ENCODE data around the gene PPRC1.
"Not testable (repeated sequence)": the region's sequence is repeated elsewhere in the genome, so short reads cannot be mapped to it uniquely, and the experiment has no call there.

Gene PPRC1

GRCh38 chr10:102185811-102186527 is 53.1 kb downstream of the PPRC1 start:
- Histone ChIP-seq H3F3A (ENCODE audit: insufficient read depth, low read length) (peaks cover 20% of the 10 kb centered on the region), H3K79me2 (ENCODE audit: low read length) (no peaks in the 10 kb centered on the region), H3K9me2 (replicated peaks; ENCODE audit: insufficient read depth, low read length) (no peaks in the 10 kb centered on the region), H3K27me3 (replicated peaks; ENCODE audit: insufficient read depth, low read length) (no peaks in the 10 kb centered on the region), H3K9me3 (replicated peaks; ENCODE audit: insufficient read depth, low read length) (no peaks in the 10 kb centered on the region), H3K4me2 (ENCODE audit: low read depth, low read length) (no peak overlapping the region), H2AFZ (ENCODE audit: low read length) (no peak overlapping the region), H3K36me3 (replicated peaks; ENCODE audit: insufficient read depth, low read length) (no peaks in the 10 kb centered on the region), H3K9ac (ENCODE audit: low read length) (no peak overlapping the region), H4K20me1 (ENCODE audit: insufficient read depth, low read length) (no peaks in the 10 kb centered on the region), H3K27ac (ENCODE audit: low read length) (no peak overlapping the region), H3K4me1 (ENCODE audit: low read length) (peaks cover 16% of the 10 kb centered on the region), H3K4me3 (ENCODE audit: low read length) (no peak overlapping the region)
- DNase-seq, result no peak
- TF ChIP-seq, protein P1, sequence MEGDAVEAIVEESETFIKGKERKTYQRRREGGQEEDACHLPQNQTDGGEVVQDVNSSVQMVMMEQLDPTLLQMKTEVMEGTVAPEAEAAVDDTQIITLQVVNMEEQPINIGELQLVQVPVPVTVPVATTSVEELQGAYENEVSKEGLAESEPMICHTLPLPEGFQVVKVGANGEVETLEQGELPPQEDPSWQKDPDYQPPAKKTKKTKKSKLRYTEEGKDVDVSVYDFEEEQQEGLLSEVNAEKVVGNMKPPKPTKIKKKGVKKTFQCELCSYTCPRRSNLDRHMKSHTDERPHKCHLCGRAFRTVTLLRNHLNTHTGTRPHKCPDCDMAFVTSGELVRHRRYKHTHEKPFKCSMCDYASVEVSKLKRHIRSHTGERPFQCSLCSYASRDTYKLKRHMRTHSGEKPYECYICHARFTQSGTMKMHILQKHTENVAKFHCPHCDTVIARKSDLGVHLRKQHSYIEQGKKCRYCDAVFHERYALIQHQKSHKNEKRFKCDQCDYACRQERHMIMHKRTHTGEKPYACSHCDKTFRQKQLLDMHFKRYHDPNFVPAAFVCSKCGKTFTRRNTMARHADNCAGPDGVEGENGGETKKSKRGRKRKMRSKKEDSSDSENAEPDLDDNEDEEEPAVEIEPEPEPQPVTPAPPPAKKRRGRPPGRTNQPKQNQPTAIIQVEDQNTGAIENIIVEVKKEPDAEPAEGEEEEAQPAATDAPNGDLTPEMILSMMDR (IDR thresholded peaks at IDR 0.05; ENCODE audit: low read length), result no peak
- TF ChIP-seq EZH2 (optimal IDR thresholded peaks at IDR 0.05; ENCODE audit: low read depth, low read length), result no peak
- no peak for TF ChIP-seq EZH2phosphoT487 (IDR thresholded peaks at IDR 0.05; ENCODE audit: low read length)

DNA sequence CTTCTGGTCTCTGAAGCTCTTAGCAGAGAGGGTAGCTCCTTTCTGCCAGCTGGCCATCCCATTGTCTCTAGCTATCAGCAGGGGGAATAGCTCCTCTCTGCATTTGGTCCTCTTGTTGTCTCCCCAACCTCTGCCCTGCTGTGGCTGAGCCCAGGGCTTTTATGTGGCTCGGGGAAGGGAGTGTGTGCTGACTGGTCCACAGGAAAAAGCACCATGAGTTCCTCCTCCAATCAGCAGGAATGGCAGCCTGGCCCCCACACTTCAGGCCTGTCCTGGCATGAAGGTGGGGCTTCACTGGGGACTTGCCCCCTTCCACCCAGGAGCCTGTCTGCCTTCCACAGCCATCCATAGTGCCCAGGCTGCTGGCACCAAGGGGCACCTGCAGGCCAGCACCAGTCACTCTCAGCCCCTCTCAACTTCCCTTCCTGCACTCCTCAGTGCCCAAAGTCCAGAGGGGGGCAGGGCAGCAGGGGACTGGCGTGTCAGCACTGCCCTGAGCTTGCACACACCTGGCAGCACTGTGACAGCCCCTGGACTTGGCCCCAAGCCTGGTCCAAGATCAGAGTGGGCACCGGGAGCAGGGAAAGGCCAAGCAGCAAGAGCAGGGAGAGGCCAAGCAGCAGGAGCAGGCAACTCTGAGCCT is 55.6 kb downstream of the PPRC1 start:
- H3K27ac ChIP-seq (ENCODE audit: low read length), result peak overlapping the region; percentile 89
- no peaks in the 10 kb centered on the region for H3K9me3 ChIP-seq (replicated peaks; ENCODE audit: insufficient read depth, low read length)
- H4K20me1 ChIP-seq (ENCODE audit: insufficient read depth, low read length), result no peaks in the 10 kb centered on the region
- peak overlapping the region; percentile 45; the same call in 1 of the 2 replicates for H3K9ac ChIP-seq (ENCODE audit: low read length)
- peaks cover 16% of the 10 kb centered on the region for H3K4me1 ChIP-seq (ENCODE audit: low read length)
- peak; percentile 29 for DNase-seq
- H3K36me3 ChIP-seq (replicated peaks; ENCODE audit: insufficient read depth, low read length), result no peaks in the 10 kb centered on the region
- H3K79me2 ChIP-seq (ENCODE audit: low read length), result no peaks in the 10 kb centered on the region
- H2AFZ ChIP-seq (ENCODE audit: low read length), result peak overlapping the region; percentile 55
- H3K27me3 ChIP-seq (replicated peaks; ENCODE audit: insufficient read depth, low read length), result no peaks in the 10 kb centered on the region
- H3K9me2 ChIP-seq (replicated peaks; ENCODE audit: insufficient read depth, low read length), result no peaks in the 10 kb centered on the region
- peak overlapping the region; percentile 36; the same call in 1 of the 2 replicates for H3K4me3 ChIP-seq (ENCODE audit: low read length)
- H3K4me2 ChIP-seq (ENCODE audit: low read depth, low read length), result peak overlapping the region; percentile 81
- H3F3A ChIP-seq (ENCODE audit: insufficient read depth, low read length), result peaks cover 20% of the 10 kb centered on the region
- TF ChIP-seq, protein P1 (IDR thresholded peaks at IDR 0.05; ENCODE audit: low read length), result no peak
- TF ChIP-seq EZH2 (optimal IDR thresholded peaks at IDR 0.05; ENCODE audit: low read depth, low read length) (no peak), EZH2phosphoT487 (IDR thresholded peaks at IDR 0.05; ENCODE audit: low read length) (no peak)

DNA sequence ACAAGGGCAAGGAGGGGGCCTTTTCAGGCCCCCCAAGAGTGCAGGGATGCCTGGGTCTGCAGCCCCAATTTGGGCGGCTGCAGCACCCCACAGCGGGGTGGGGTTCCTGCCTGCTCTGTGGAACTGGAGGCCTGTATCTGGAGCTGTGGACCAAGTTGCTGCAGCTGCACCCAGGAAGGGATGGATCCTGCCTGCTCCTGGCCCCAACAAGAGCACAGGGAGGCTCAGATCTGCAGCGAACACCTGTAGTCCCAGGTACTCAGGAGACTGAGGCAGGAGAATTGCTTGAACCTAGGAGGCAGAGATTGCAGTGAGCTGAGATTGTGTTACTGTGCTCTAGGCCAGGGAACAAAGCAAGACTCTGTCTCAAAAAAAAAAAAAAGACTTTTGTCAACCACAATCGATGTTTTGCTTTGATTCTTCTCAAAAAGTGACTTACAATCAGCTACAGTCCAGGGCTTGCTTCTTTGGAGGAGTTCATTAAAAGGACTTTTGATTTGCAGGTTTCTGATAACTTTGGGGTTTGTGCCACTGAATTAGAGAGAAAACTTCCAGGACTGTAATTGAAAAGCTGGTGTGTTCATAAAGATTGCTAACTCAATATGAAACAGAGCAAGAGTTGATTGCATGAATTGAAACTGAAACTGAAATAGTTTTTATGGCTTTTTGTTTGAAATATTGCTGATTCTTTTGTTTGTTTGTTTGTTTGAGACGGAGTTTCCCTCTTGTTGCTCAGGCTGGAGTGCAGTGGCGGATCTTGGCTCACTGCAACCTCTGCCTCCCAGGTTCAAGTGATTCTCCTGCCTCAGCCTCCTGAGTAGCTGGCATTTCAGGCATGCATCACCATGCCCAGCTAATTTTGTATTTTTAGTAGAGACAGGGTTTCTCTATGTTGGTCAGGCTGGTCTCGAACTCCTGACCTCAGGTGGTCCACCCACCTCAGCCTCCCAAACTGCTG is 56.4 kb downstream of the PPRC1 start:
- not testable (repeated sequence) for H3K79me2 ChIP-seq (ENCODE audit: low read length); H3K9me2 ChIP-seq (replicated peaks; ENCODE audit: insufficient read depth, low read length); H3K36me3 ChIP-seq (replicated peaks; ENCODE audit: insufficient read depth, low read length); H4K20me1 ChIP-seq (ENCODE audit: insufficient read depth, low read length); H3K9me3 ChIP-seq (replicated peaks; ENCODE audit: insufficient read depth, low read length); H3K27me3 ChIP-seq (replicated peaks; ENCODE audit: insufficient read depth, low read length)
- Histone ChIP-seq H3K4me3 (ENCODE audit: low read length) (peak overlapping the region; percentile 36; the same call in 1 of the 2 replicates), H3K27ac (ENCODE audit: low read length) (peak overlapping the region; percentile 89), H3K4me1 (ENCODE audit: low read length) (peaks cover 16% of the 10 kb centered on the region), H2AFZ (ENCODE audit: low read length) (peak overlapping the region; percentile 55), H3K9ac (ENCODE audit: low read length) (peak overlapping the region; percentile 45; the same call in 1 of the 2 replicates), H3K4me2 (ENCODE audit: low read depth, low read length) (peak overlapping the region; percentile 81), H3F3A (ENCODE audit: insufficient read depth, low read length) (peaks cover 20% of the 10 kb centered on the region)
- peak; percentile 84 for DNase-seq

All from MM.1S (cell line).